Stimulated activated CD8-positive, alpha-beta memory T cell treated with anti-CD3 and anti-CD28 coated beads, Interleukin-12 subunit alpha, Interleukin-12 subunit beta, amount 100 ng/mL, for 4 hours (primary cell): ENCODE results near the gene FGD3.
A peak's percentile ranks its signal among the peaks of the same experiment; 100 is the strongest.
"Not testable (repeated sequence)": the region's sequence is repeated elsewhere in the genome, so short reads cannot be mapped to it uniquely, and the experiment has no call there.

ENCODE experiments used
- DNase-seq: peaks from one replicate; pipeline ENCODE4 v3.0.0-alpha.2; 2020; ENCODE audit warnings: low read depth

FGD3 gene

GRCh38 chr9:92974761-92975755, 27.7 kb downstream of the FGD3 start:
- no peak for DNase-seq

- no peak for DNase-seq
These were observed 29.1 kb downstream of the FGD3 start for GRCh38 chr9:92976431-92976830.

GRCh38 chr9:92977279-92977678, 30.0 kb downstream of the FGD3 start:
- DNase-seq = no peak

- no peak for DNase-seq
These were observed 31.1 kb downstream of the FGD3 start for GRCh38 chr9:92978345-92978875.

- DNase-seq = no peak
These were observed 32.1 kb downstream of the FGD3 start for GRCh38 chr9:92979283-92980056.

GRCh38 chr9:92980085-92980745, 32.9 kb downstream of the FGD3 start:
- no peak for DNase-seq

GRCh38 chr9:92982130-92982529, 34.8 kb downstream of the FGD3 start:
- no peak for DNase-seq

- no peak for DNase-seq
These were observed 36.8 kb downstream of the FGD3 start for GRCh38 chr9:92983984-92984589.

GRCh38 chr9:92984976-92985375, 37.7 kb downstream of the FGD3 start:
- no peak for DNase-seq

- DNase-seq = no peak
These were observed 39.1 kb downstream of the FGD3 start for GRCh38 chr9:92986176-92987119.

- DNase-seq = no peak
These were observed 41.0 kb downstream of the FGD3 start for GRCh38 chr9:92988215-92988768.

- DNase-seq = no peak
These were observed 42.2 kb downstream of the FGD3 start for GRCh38 chr9:92989561-92989960.

- no peak for DNase-seq
These were observed 43.1 kb downstream of the FGD3 start for GRCh38 chr9:92990461-92990860.

- DNase-seq = no peak
These were observed 45.2 kb downstream of the FGD3 start for GRCh38 chr9:92992549-92992948.

GRCh38 chr9:92998871-92999270, 51.5 kb downstream of the FGD3 start:
- not testable (repeated sequence) for DNase-seq

GRCh38 chr9:93001031-93001430, 53.7 kb downstream of the FGD3 start:
- DNase-seq = no peak

- no peak for DNase-seq
These were observed 55.4 kb downstream of the FGD3 start for GRCh38 chr9:93002700-93003099.

- DNase-seq = peak; percentile 18
These were observed 56.5 kb downstream of the FGD3 start for GRCh38 chr9:93003552-93004407.

GRCh38 chr9:93004561-93004960, 57.2 kb downstream of the FGD3 start:
- DNase-seq = no peak
